Body of pancreas (tissue), 4 donors: ENCODE measurements around the gene RARA.

ENCODE experiments used
- CTCF ChIP-seq, 7 experiments: fragments of 450-650 bp in 4 of 7; fragments of 200-600 bp in 3 of 7; sonication (generic) in 3 of 7; IDR thresholded peaks; one replicate each; pipeline ENCODE4 v1.5.1; 2016 to 2019; ENCODE audit warnings: antibody characterized with exemption in 7 of 7
- POLR2A ChIP-seq, 3 donors: fragments of 450-650 bp; IDR thresholded peaks; one replicate each; pipeline ENCODE4 v1.6.1; 2016; ENCODE audit warnings: antibody characterized with exemption in 3 of 3, mild to moderate bottlenecking in 2 of 3

GRCh38 chr17:40402668-40403067 is 93.7 kb downstream of the RARA start:
- no peak for TF ChIP-seq CTCF (IDR thresholded peaks at IDR 0.05)
- no peak for TF ChIP-seq POLR2A (IDR thresholded peaks at IDR 0.05)
